Body of pancreas (tissue), 4 donors: ENCODE data around the gene VWF.

Source experiments
- POLR2A ChIP-seq, 3 donors: fragments of 450-650 bp; IDR thresholded peaks; one replicate each; pipeline ENCODE4 v1.6.1; 2016; ENCODE audit warnings: antibody characterized with exemption in 3 of 3, mild to moderate bottlenecking in 2 of 3
- TF ChIP-seq, protein P1 (sequence below), 7 experiments: fragments of 450-650 bp in 4 of 7; fragments of 200-600 bp in 3 of 7; sonication (generic) in 3 of 7; IDR thresholded peaks; one replicate each; pipeline ENCODE4 v1.5.1; 2016 to 2019; ENCODE audit warnings: antibody characterized with exemption in 7 of 7

DNA sequence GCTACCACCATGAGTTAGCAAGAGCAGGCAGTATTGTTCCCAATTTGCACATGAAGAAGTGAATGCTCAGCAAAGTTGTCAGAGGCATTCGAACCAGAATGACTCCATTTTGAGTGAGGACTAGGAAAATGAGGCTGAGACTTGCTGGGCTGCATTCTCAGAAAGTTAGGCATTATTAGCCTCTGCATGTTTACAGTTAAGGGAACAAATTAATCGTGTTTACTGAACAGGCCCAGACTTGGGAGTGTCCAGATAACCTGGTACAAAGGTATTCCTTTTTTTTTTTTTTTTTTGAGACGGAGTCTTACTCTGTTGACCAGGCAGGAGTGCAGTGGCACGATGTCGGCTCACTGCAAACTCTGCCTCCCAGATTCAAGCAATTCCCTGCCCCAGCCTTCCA is 22.5 kb upstream of the VWF start:
- TF ChIP-seq, protein P1, sequence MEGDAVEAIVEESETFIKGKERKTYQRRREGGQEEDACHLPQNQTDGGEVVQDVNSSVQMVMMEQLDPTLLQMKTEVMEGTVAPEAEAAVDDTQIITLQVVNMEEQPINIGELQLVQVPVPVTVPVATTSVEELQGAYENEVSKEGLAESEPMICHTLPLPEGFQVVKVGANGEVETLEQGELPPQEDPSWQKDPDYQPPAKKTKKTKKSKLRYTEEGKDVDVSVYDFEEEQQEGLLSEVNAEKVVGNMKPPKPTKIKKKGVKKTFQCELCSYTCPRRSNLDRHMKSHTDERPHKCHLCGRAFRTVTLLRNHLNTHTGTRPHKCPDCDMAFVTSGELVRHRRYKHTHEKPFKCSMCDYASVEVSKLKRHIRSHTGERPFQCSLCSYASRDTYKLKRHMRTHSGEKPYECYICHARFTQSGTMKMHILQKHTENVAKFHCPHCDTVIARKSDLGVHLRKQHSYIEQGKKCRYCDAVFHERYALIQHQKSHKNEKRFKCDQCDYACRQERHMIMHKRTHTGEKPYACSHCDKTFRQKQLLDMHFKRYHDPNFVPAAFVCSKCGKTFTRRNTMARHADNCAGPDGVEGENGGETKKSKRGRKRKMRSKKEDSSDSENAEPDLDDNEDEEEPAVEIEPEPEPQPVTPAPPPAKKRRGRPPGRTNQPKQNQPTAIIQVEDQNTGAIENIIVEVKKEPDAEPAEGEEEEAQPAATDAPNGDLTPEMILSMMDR (IDR thresholded peaks at IDR 0.05), result no peak
- TF ChIP-seq POLR2A (IDR thresholded peaks at IDR 0.05), result no peak
